Keratinocyte (primary cell): ENCODE data around the gene GALNT7. TPM values are rescaled to one million over a fixed set of nuclear protein-coding genes. Genes with fewer than 3 reads are reported as not detected.

Source experiments
- DNase-seq: peaks from one replicate; pipeline ENCODE4 v3.0.0-alpha.2; 2011; ENCODE audit warnings: low read depth, missing footprints, low spot score
- FAIRE-seq: peaks from 2 replicates; lab custom pipeline; 2011; peaks lifted over from hg19 to GRCh38; lab: Jason Lieb, UNC
- H2AFZ ChIP-seq: 2 replicates; pipeline ENCODE4 v1.6.0; 2012; ENCODE audit warnings: low read length, control low read depth, inconsistent platforms; ENCODE audit not compliant: control insufficient read depth
- H3K27ac ChIP-seq: 2 replicates; pipeline ENCODE4 v1.5.1; 2011; ENCODE audit warnings: low read length; ENCODE audit not compliant: control insufficient read depth, insufficient read depth
- H3K27me3 ChIP-seq: 3 replicates; pipeline ENCODE4 v1.6.0; 2011; ENCODE audit warnings: low read length; ENCODE audit not compliant: control insufficient read depth, insufficient read depth; ENCODE audit errors: extremely low read depth
- H3K36me3 ChIP-seq, 2 experiments: 2 replicates in 1 of 2; 3 replicates in 1 of 2; pipeline ENCODE4 v1.5.1; 2011; ENCODE audit warnings: low read length in 2 of 2, mild to moderate bottlenecking in 1 of 2; ENCODE audit not compliant: control insufficient read depth in 2 of 2, insufficient read depth in 2 of 2; ENCODE audit errors: extremely low read depth in 1 of 2
- H3K4me1 ChIP-seq: 3 replicates; pipeline ENCODE4 v1.5.1; 2011; ENCODE audit warnings: low read length; ENCODE audit not compliant: control insufficient read depth, insufficient read depth; ENCODE audit errors: extremely low read depth
- H3K4me2 ChIP-seq: 3 replicates; pipeline ENCODE4 v1.6.0; 2011; ENCODE audit warnings: low read depth, low read length; ENCODE audit not compliant: control insufficient read depth, insufficient read depth; ENCODE audit errors: extremely low read depth
- H3K4me3 ChIP-seq, 3 experiments: fragments of 200-600 bp in 1 of 3; sonication (generic) in 1 of 3; 2 replicates in 2 of 3; 3 replicates in 1 of 3; pipeline ENCODE4 v1.5.1; 2011 to 2016; ENCODE audit warnings: low read length in 3 of 3, mild to moderate bottlenecking in 3 of 3, control low read depth in 2 of 3, inconsistent platforms in 1 of 3, low read depth in 1 of 3, mixed read lengths in 1 of 3, mixed run types in 1 of 3, moderate library complexity in 1 of 3; ENCODE audit not compliant: control insufficient read depth in 2 of 3, insufficient read depth in 2 of 3; ENCODE audit errors: extremely low read depth in 1 of 3
- H3K79me2 ChIP-seq: 2 replicates; pipeline ENCODE4 v1.6.0; 2012; ENCODE audit warnings: low read length; ENCODE audit not compliant: control insufficient read depth, insufficient read depth
- H3K9ac ChIP-seq: 3 replicates; pipeline ENCODE4 v1.6.0; 2011; ENCODE audit warnings: low read length; ENCODE audit not compliant: control insufficient read depth, insufficient read depth; ENCODE audit errors: extremely low read depth
- H3K9me1 ChIP-seq: 3 replicates; pipeline ENCODE4 v1.6.0; 2011; ENCODE audit warnings: low read length; ENCODE audit not compliant: control insufficient read depth, insufficient read depth; ENCODE audit errors: extremely low read depth
- H3K9me3 ChIP-seq: 2 replicates; pipeline ENCODE4 v1.5.1; 2012; ENCODE audit warnings: low read depth, low read length; ENCODE audit not compliant: control insufficient read depth
- H4K20me1 ChIP-seq: 3 replicates; pipeline ENCODE4 v1.6.0; 2011; ENCODE audit warnings: low read length; ENCODE audit not compliant: control insufficient read depth, insufficient read depth; ENCODE audit errors: extremely low read depth
- CTCF ChIP-seq, 3 experiments: IDR thresholded peaks in 1 of 3; conservative IDR thresholded peaks in 1 of 3; optimal IDR thresholded peaks in 1 of 3; 2 replicates in 2 of 3; 3 replicates in 1 of 3; pipeline versions ENCODE3 to v1.5.1; 2011; ENCODE audit warnings: low read length in 3 of 3, mild to moderate bottlenecking in 3 of 3, moderate library complexity in 2 of 3, control low read depth in 1 of 3, inconsistent platforms in 1 of 3; ENCODE audit not compliant: insufficient read depth in 2 of 3; ENCODE audit errors: extremely low read depth in 1 of 3
- EZH2 ChIP-seq: IDR thresholded peaks from one replicate; pipeline ENCODE4 v1.6.1; 2012; ENCODE audit warnings: inconsistent platforms, mild to moderate bottlenecking, low read length, moderate library complexity
- dilution Hi-C: fragments of 300-500 bp; cut with MboI; formaldehyde crosslinking; loops from one replicate; pipeline ENCODE4 v1.7.0; 2020; ENCODE audit warnings: low sequenced_read_pairs; ENCODE audit not compliant: extremely low pct_ligation_motif_present
- polyA plus RNA-seq, 5 experiments: library from polyadenylated mRNA; depleted of rRNA in 3 of 5; stranded (reverse) in 3 of 5; stranded (forward) in 1 of 5; unstranded in 1 of 5; fragments of >200 nt; gene quantifications; 1 replicate in 1 of 5; 2 replicates in 3 of 5; 3 replicates in 1 of 5; pipeline versions ENCODE4 v1.2.1 to v1.2.3, GENCODE V29; 2011 to 2012; ENCODE audit warnings: missing spikeins in 2 of 5, low read depth in 1 of 5, low replicate concordance in 1 of 5

The GALNT7 gene
- polyA plus RNA-seq, 1 donor (not counting 4 experiments of a cell fraction or from before 2014, with no cell fraction given), result 28.8 TPM

DNA sequence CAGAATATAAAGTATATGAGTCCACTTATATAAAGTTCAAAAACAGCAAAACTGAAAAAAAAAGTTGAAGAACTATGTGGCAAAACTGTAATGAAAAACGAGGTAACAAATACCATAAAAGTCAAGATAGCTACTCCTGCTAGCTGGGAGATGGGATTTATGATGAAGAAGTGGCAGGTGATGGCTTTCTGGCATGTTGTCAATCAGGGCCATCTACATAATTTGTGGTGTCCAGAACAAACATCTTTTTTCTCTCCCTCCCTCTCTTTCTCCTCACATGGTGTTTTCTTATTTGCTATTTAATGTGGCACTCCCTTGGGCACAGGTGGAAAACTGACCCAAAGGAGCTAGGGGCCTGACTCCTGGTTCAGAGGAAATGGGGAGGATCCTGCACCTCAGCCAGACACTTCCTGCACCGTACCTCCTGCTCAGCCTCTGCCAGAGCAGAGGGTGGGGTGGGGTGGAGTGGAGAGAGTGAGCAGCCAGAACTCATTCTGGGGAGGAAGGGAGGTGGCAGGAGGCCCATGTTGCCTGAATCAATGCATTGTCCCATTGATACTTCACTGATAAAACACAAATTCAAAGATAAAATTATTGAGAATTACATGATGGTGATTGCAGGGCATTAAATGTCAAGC lies 196.9 kb downstream of the GALNT7 start:
- dilution Hi-C loops, result no loop called here
- FAIRE-seq (no peak), DNase-seq (no peak)
- TF ChIP-seq CTCF (optimal IDR thresholded peaks at IDR 0.05 in 1 of 3, IDR thresholded peaks at IDR 0.05 in 1 of 3, conservative IDR thresholded peaks at IDR 0.05 in 1 of 3; ENCODE audit: extremely low read depth in 1 of 3, insufficient read depth in 2 of 3, low read length in 3 of 3) (no peak), EZH2 (no peak)
- Histone ChIP-seq H3K9ac (no peak overlapping the region), H3K36me3 (no peaks in the 10 kb centered on the region), H3K9me1 (no peaks in the 10 kb centered on the region), H3K4me1 (peaks cover 15% of the 10 kb centered on the region), H3K4me2 (no peak overlapping the region), H3K4me3 (no peak overlapping the region), H3K9me3 (no peaks in the 10 kb centered on the region), H3K27ac (no peak overlapping the region), H3K27me3 (no peaks in the 10 kb centered on the region), H4K20me1 (no peaks in the 10 kb centered on the region), H3K79me2 (no peaks in the 10 kb centered on the region), H2AFZ (peak overlapping the region; percentile 47)

DNA sequence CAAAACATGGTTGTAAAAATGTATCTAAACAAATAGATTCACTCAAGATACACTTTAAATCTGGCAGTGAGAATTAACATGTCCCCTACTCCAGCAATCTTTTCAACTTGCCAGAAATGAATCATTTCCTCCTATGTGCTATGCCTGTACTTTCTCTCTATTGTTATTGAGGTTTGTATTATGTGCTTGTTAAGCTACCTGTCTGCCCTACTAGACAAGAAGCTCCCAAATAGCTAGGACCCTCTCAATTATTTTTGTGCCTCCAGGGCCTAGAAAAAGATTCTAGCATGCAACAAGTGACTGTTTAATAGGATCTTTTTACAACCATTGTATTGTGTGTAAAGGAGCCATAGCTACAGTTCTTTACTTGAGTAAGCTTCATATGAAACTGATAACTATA lies 198.7 kb downstream of the GALNT7 start:
- H3K4me3 ChIP-seq, result no peak overlapping the region
- peak overlapping the region; percentile 9 for H3K4me2 ChIP-seq
- dilution Hi-C loops, result no loop called here
- no peak overlapping the region for H2AFZ ChIP-seq
- no peak for TF ChIP-seq CTCF (optimal IDR thresholded peaks at IDR 0.05 in 1 of 3, IDR thresholded peaks at IDR 0.05 in 1 of 3, conservative IDR thresholded peaks at IDR 0.05 in 1 of 3; ENCODE audit: extremely low read depth in 1 of 3, insufficient read depth in 2 of 3, low read length in 3 of 3)
- no peak for TF ChIP-seq EZH2
- peaks cover 15% of the 10 kb centered on the region for H3K4me1 ChIP-seq
- no peaks in the 10 kb centered on the region for H3K27me3 ChIP-seq
- no peaks in the 10 kb centered on the region for H3K36me3 ChIP-seq
- H4K20me1 ChIP-seq, result no peaks in the 10 kb centered on the region
- no peaks in the 10 kb centered on the region for H3K9me3 ChIP-seq
- DNase-seq (no peak), FAIRE-seq (peak; percentile 68)
- no peaks in the 10 kb centered on the region for H3K79me2 ChIP-seq
- H3K9me1 ChIP-seq, result no peaks in the 10 kb centered on the region
- H3K9ac ChIP-seq, result no peak overlapping the region
- no peak overlapping the region for H3K27ac ChIP-seq
